GM23338 (cell line): ENCODE measurements around the gene KLF11. TPM values are rescaled to one million over a fixed set of nuclear protein-coding genes. Genes with fewer than 3 reads are reported as not detected.

Experiments
- ATAC-seq: fragments of 200-7000 bp; cut with Tn5 transposase; 3 replicates; pipeline ENCODE4 v1.9.1; 2020
- DNase-seq: peaks from one replicate; pipeline ENCODE4 v3.0.0-alpha.2; 2015; ENCODE audit warnings: low spot score
- H2AFZ ChIP-seq: fragments of 200-600 bp; sonication (generic); 2 replicates; pipeline ENCODE4 v1.8.0; 2016; ENCODE audit warnings: antibody characterized with exemption, mild to moderate bottlenecking, moderate library complexity
- H3F3A ChIP-seq: fragments of 200-600 bp; sonication (generic); replicated peaks from 2 replicates; pipeline ENCODE4 v1.8.0; 2017; ENCODE audit warnings: antibody characterized with exemption, mixed run types, low read depth
- H3K27ac ChIP-seq: fragments of 200-600 bp; sonication (generic); 2 replicates; pipeline ENCODE4 v1.6.1; 2016; ENCODE audit warnings: low read depth
- H3K27me3 ChIP-seq: fragments of 200-600 bp; sonication (generic); 2 replicates; pipeline ENCODE4 v1.8.0; 2016; ENCODE audit warnings: mild to moderate bottlenecking, mixed run types, moderate library complexity; ENCODE audit not compliant: insufficient read depth
- H3K36me3 ChIP-seq: fragments of 200-600 bp; sonication (generic); 2 replicates; pipeline ENCODE4 v1.8.0; 2016; ENCODE audit warnings: mild to moderate bottlenecking; ENCODE audit not compliant: insufficient read depth
- H3K4me1 ChIP-seq: fragments of 200-600 bp; sonication (generic); 2 replicates; pipeline ENCODE4 v1.8.0; 2016; ENCODE audit warnings: mild to moderate bottlenecking, moderate library complexity; ENCODE audit not compliant: insufficient read depth
- H3K4me2 ChIP-seq: fragments of 200-600 bp; sonication (generic); 2 replicates; pipeline ENCODE4 v1.7.1; 2017; ENCODE audit warnings: mixed run types
- H3K4me3 ChIP-seq: fragments of 200-600 bp; sonication (generic); 2 replicates; pipeline ENCODE4 v1.6.1; 2016; ENCODE audit warnings: mixed run types
- H3K79me2 ChIP-seq: fragments of 200-600 bp; sonication (generic); replicated peaks from 2 replicates; pipeline ENCODE4 v1.8.0; 2017; ENCODE audit warnings: mild to moderate bottlenecking; ENCODE audit not compliant: insufficient read depth
- H3K9me2 ChIP-seq: fragments of 200-600 bp; sonication (generic); 2 replicates; pipeline ENCODE4 v1.8.0; 2017; ENCODE audit not compliant: insufficient read depth
- H4K20me1 ChIP-seq: fragments of 200-600 bp; sonication (generic); replicated peaks from 2 replicates; pipeline ENCODE4 v1.8.0; 2017; ENCODE audit warnings: mild to moderate bottlenecking; ENCODE audit not compliant: insufficient read depth
- H3K27ac Mint-ChIP-seq: 2 replicates; pipeline ENCODE4 v1.8.0; 2020; ENCODE audit warnings: inconsistent platforms, mild to moderate bottlenecking, moderate library complexity, mixed read lengths
- H3K27me3 Mint-ChIP-seq: 3 replicates; pipeline ENCODE4 v1.8.0; 2022; ENCODE audit warnings: low read depth, mild to moderate bottlenecking, moderate library complexity, mixed read lengths, inconsistent platforms; ENCODE audit not compliant: insufficient read depth, poor library complexity
- H3K36me3 Mint-ChIP-seq: 3 replicates; pipeline ENCODE4 v1.8.0; 2021; ENCODE audit warnings: low read depth, mild to moderate bottlenecking, inconsistent platforms, moderate library complexity, mixed read lengths
- H3K4me1 Mint-ChIP-seq: 3 replicates; pipeline ENCODE4 v1.8.0; 2020; ENCODE audit warnings: mild to moderate bottlenecking, inconsistent platforms, mixed read lengths
- H3K4me3 Mint-ChIP-seq: 3 replicates; pipeline ENCODE4 v1.8.0; 2021; ENCODE audit warnings: moderate library complexity, mild to moderate bottlenecking, inconsistent platforms, mixed read lengths
- H3K9me3 Mint-ChIP-seq: 3 replicates; pipeline ENCODE4 v1.8.0; 2020; ENCODE audit warnings: moderate library complexity, mild to moderate bottlenecking, inconsistent platforms, mixed read lengths
- CREB1 ChIP-seq: fragments of 250-450 bp; sonication (Bioruptor Pico); IDR thresholded peaks from 2 replicates; pipeline ENCODE4 v1.5.0; 2020; ENCODE audit warnings: low read depth, mild to moderate bottlenecking, moderate library complexity
- CTCF ChIP-seq, 2 experiments: fragments of 200-600 bp in 1 of 2; sonication (generic) in 1 of 2; conservative IDR thresholded peaks; 2 replicates each; pipeline versions ENCODE4 v1.5.1 to v1.6.1; 2016 to 2017; ENCODE audit warnings: antibody characterized with exemption in 2 of 2, low read depth in 2 of 2, mild to moderate bottlenecking in 2 of 2, moderate library complexity in 1 of 2
- ETS1 ChIP-seq: IDR thresholded peaks from 2 replicates; pipeline ENCODE4 v1.6.1; 2016; ENCODE audit warnings: antibody characterized with exemption
- EZH2 ChIP-seq: fragments of 200-600 bp; sonication (generic); IDR thresholded peaks from one replicate; pipeline ENCODE4 v1.8.0; 2017; ENCODE audit warnings: antibody characterized with exemption, mild to moderate bottlenecking, low read depth; ENCODE audit not compliant: unreplicated experiment
- EZH2phosphoT487 ChIP-seq: fragments of 200-600 bp; sonication (generic); IDR thresholded peaks from one replicate; pipeline ENCODE4 v1.8.1; 2018; ENCODE audit warnings: antibody characterized with exemption; ENCODE audit not compliant: unreplicated experiment
- JUNB ChIP-seq: IDR thresholded peaks from one replicate; pipeline ENCODE4 v1.6.1; 2016; ENCODE audit warnings: antibody characterized with exemption; ENCODE audit not compliant: unreplicated experiment
- NANOG ChIP-seq: IDR thresholded peaks from 2 replicates; pipeline ENCODE4 v1.6.1; 2016; ENCODE audit warnings: antibody characterized with exemption, borderline replicate concordance
- POLR2AphosphoS5 ChIP-seq: IDR thresholded peaks from 2 replicates; pipeline ENCODE4 v1.6.1; 2016; ENCODE audit warnings: antibody characterized with exemption, low read depth
- REST ChIP-seq: IDR thresholded peaks from one replicate; pipeline ENCODE4 v1.6.1; 2018; ENCODE audit warnings: antibody characterized with exemption; ENCODE audit not compliant: unreplicated experiment
- STAT1 ChIP-seq: IDR thresholded peaks from one replicate; pipeline ENCODE4 v1.6.1; 2016; ENCODE audit warnings: antibody characterized with exemption; ENCODE audit not compliant: unreplicated experiment
- ZNF114 ChIP-seq: fragments of 250-450 bp; sonication (Bioruptor Pico); IDR thresholded peaks from 2 replicates; pipeline ENCODE4 v1.5.0; 2020; ENCODE audit warnings: mild to moderate bottlenecking, moderate library complexity
- ZNF331 ChIP-seq: fragments of 250-450 bp; sonication (Bioruptor Pico); IDR thresholded peaks from 2 replicates; pipeline ENCODE4 v1.5.0; 2020; ENCODE audit warnings: low read depth, mild to moderate bottlenecking, moderate library complexity
- ZNF462 ChIP-seq: fragments of 250-450 bp; sonication (Bioruptor Pico); IDR thresholded peaks from 2 replicates; pipeline ENCODE4 v1.5.0; 2020; ENCODE audit warnings: mild to moderate bottlenecking, moderate library complexity
- polyA plus RNA-seq: library from polyadenylated mRNA; unstranded; fragments of >200 nt; fragmentation: Nextera tagmentation; extraction: Ambion mirVana; gene quantifications from 2 replicates; pipeline ENCODE4 v1.2.1, GENCODE V29; 2016
- total RNA-seq: library from RNA; depleted of rRNA; stranded (reverse); fragments of >200 nt; shearing (Covaris generic); gene quantifications from 2 replicates; pipeline ENCODE4 v1.2.3, GENCODE V29; 2014

The KLF11 gene
- total and polyA plus RNA-seq, 2 experiments from 2014 or later: 1.4 to 5.6 TPM

- Histone ChIP-seq H3K4me2 (no peak overlapping the region), H3K27ac (no peak overlapping the region), H3K36me3 (no peaks in the 10 kb centered on the region), H3K9me2 (no peaks in the 10 kb centered on the region), H3K79me2 (no peaks in the 10 kb centered on the region), H3K4me1 (peaks cover 11% of the 10 kb centered on the region; the same call in 1 of the 2 replicates), H4K20me1 (peaks cover 7% of the 10 kb centered on the region), H3F3A (0 out of 2 replicates have a peak, but pooled peaks cover 7% of the 10 kb centered on the region), H2AFZ (no peak overlapping the region), H3K27me3 (no peaks in the 10 kb centered on the region), H3K4me3 (no peak overlapping the region)
- Mint-ChIP-seq H3K9me3 (no peaks in the 10 kb centered on the region), H3K4me1 (peaks cover 21% of the 10 kb centered on the region), H3K36me3 (peaks cover 11% of the 10 kb centered on the region), H3K4me3 (no peak overlapping the region), H3K27me3 (peaks cover 4% of the 10 kb centered on the region), H3K27ac (no peak overlapping the region)
- TF ChIP-seq ETS1 (no peak), POLR2AphosphoS5 (no peak), EZH2 (no peak), NANOG (no peak), STAT1 (no peak), ZNF114 (CRISPR knock-in tag) (no peak), CREB1 (CRISPR knock-in tag) (no peak), CTCF (conservative IDR thresholded peaks at IDR 0.05; ENCODE audit: low read depth in 2 of 2) (no peak), EZH2phosphoT487 (no peak), ZNF462 (CRISPR knock-in tag) (no peak), REST (no peak), JUNB (no peak), ZNF331 (CRISPR knock-in tag) (no peak)
- DNase-seq: no peak
- ATAC-seq: no peak
Observed at GRCh38 chr2:10052216-10052615, 8.9 kb downstream of the KLF11 start.
